ENCODE data around the gene HMCN1.

DNA sequence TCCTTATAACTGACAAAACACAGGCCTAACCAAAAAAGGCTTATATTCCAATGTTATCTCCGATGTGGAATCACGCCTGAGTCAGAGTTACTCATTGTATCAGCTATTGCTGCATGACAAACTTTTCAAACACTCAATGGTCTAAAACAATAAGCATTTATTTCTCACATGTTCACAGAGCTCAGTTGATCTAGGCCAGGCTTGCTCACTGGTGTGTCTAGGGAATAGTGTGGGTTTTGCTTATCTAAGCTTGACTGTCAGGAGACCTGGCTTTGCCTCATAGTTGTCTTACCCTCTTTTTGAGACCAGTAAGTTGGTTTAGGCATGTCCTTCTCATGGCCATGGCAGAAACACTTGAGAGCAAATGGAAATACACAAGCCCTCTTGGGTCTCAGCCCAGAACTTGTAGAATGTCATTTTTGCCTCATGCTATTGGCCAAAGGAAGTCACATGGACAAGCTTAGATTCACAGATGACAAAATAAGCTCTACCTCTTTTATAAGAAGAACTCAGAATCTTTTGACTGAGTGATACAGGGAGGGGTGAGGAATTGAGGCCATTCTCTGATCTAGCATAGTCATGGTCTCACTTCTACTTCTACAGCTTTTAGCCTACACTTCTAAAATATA lies 130.8 kb downstream of the HMCN1 start:
- TF ChIP-seq, protein P1, sequence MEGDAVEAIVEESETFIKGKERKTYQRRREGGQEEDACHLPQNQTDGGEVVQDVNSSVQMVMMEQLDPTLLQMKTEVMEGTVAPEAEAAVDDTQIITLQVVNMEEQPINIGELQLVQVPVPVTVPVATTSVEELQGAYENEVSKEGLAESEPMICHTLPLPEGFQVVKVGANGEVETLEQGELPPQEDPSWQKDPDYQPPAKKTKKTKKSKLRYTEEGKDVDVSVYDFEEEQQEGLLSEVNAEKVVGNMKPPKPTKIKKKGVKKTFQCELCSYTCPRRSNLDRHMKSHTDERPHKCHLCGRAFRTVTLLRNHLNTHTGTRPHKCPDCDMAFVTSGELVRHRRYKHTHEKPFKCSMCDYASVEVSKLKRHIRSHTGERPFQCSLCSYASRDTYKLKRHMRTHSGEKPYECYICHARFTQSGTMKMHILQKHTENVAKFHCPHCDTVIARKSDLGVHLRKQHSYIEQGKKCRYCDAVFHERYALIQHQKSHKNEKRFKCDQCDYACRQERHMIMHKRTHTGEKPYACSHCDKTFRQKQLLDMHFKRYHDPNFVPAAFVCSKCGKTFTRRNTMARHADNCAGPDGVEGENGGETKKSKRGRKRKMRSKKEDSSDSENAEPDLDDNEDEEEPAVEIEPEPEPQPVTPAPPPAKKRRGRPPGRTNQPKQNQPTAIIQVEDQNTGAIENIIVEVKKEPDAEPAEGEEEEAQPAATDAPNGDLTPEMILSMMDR (conservative IDR thresholded peaks at IDR 0.05 in 1 of 2, IDR thresholded peaks at IDR 0.05 in 1 of 2; ENCODE audit: extremely low read depth in 1 of 2, insufficient read depth in 1 of 2, low read depth in 1 of 2, low read length in 2 of 2) = no peak
- TF ChIP-seq EZH2 (IDR thresholded peaks at IDR 0.05; ENCODE audit: borderline replicate concordance, low read length) = no peak

Measured in mammary epithelial cell (primary cell).